DMS 273 treated with DMSO at 0.1 percent for 48 hours (cell line): ENCODE measurements around the gene MSL3.
A peak's percentile ranks its signal among the peaks of the same experiment; 100 is the strongest.

ENCODE experiments used
- DNase-seq: peaks from one replicate; lab custom pipeline; 2025; lab: John Stamatoyannopoulos, UW

Gene MSL3, protein sequence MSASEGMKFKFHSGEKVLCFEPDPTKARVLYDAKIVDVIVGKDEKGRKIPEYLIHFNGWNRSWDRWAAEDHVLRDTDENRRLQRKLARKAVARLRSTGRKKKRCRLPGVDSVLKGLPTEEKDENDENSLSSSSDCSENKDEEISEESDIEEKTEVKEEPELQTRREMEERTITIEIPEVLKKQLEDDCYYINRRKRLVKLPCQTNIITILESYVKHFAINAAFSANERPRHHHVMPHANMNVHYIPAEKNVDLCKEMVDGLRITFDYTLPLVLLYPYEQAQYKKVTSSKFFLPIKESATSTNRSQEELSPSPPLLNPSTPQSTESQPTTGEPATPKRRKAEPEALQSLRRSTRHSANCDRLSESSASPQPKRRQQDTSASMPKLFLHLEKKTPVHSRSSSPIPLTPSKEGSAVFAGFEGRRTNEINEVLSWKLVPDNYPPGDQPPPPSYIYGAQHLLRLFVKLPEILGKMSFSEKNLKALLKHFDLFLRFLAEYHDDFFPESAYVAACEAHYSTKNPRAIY

DNA sequence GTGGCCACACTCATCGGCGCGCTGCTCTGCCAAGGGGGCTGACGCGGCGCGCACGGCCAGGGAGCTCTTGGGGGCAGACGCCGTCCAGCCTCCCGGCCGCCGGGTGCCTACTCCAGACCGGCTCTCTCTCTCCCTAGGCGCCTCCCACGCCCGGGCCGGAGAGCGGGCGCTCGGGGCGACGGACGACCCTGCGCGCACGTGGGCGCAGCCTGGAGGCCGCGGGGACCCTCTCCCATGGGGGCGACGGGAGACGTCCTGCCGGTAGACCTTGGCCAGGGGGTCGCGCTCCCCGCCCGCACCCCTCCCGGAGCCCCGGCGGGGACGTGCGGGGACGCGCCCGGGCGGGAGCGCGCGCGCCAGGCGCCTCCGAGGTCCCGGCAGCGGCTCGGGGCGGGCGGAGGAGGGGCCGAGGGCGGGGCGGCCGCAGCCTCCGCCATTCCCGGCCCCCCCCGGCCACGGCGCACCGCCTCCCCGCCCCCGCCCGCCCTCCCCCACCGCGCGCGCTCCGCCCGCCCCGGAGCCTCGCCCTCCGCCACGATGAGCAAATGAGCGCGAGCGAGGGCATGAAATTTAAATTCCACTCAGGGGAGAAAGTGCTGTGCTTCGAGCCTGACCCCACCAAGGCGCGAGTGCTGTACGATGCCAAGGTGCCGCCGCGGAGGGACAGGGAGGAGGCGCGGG is at the start of gene MSL3:
MSL3 (plus strand) TSS at position 519 of the 681 bp plus-strand sequence; CDS start at position 546, 27 bp downstream.
- no peak for DNase-seq

DNA sequence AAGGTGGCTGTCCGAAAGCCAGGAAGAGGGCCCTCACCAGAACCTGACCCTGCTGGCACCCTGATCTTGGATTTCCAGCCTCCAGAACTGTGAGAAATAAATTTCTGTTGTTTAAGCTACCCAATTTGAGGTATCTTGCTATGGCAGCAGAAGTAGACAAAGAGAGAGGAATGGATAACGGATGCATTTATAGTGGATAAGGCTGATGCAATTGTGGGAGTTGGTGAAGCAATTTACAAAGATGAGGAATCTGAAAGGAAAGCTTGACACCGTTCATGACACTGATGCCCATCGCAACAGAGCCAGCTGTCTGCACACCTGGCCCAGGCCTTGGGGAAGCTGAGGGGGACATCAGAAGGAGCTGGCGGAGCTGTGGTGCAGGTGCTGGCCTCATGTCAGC is 35.7 kb upstream of the MSL3 start:
- no peak for DNase-seq

DNA sequence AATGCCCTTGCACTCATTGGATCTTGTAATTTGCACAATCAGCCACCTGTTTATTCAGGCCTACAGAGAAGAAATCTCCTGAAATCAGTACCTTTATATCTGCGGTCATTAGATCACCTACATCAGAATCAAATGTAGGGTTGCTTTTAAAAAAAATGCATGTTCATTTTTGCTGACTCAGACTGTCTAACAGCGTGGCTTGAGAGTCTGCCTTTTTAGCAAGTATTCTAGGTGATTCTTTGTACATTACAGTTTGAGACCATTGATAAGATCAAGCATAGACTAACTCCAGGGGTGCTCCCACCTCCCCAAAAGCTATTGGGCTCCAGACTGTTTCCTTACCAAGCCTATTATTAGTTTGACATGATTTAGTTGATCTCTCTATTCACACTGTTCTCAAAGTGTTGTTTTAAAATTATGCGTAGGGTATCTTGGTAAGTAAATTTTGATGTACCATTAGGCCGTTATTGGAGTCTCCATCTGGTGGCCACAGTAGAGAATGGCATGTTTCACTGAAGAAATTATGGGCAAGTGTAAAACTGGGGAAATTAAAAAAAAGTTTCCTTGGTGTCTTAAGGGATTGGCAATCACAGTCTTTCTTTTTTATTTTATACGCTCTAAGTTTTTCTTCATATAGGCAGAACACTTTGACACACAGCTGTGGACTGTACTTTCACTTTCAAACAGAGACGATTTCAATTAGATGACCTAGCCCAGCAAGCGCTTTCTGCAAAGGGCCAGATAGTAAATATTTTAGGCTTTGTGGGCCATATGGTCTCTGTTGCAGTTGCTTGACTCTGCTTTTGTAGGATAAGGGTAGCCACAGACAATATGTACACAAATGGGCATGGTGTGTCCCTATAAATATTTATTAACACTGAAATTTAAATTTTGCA is 33.7 kb upstream of the MSL3 start:
- no peak for DNase-seq

DNA sequence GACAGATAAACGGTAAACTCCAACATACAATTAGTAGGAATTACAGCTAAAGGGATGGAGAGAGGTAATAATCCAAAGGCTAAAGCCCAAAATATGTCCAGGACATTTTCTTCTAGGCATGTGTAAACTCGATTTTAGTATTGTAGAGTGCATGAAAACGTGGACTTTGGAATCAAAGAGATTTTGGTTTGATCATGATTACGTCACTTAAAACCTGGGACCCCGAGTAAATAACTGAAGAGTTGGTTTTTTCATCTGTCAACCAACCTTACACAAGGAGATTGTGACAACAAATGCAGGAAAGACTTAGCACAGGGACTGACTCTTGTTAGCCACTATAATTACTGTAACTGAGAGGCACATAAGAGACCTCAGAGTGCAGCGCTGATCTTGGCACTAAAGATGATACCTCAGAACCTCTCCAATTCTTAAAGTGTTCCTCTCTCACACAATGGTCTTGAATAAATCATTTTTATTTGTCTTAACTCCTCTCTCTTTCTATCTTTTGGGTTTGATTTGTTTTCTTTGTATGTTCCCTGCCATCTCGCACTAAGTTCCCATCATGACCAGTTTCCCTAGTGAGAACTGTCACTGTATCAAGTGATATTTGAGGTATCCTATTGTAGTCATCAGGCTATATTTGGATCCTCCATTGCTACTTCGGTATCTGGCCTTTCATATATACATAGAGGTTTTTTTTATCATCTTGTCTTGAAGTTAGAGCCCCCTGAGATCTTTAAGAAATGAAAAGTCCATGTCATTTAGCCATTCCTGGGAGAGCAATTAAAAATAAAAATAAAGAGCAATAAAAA is 32.2 kb upstream of the MSL3 start:
- no peak for DNase-seq

DNA sequence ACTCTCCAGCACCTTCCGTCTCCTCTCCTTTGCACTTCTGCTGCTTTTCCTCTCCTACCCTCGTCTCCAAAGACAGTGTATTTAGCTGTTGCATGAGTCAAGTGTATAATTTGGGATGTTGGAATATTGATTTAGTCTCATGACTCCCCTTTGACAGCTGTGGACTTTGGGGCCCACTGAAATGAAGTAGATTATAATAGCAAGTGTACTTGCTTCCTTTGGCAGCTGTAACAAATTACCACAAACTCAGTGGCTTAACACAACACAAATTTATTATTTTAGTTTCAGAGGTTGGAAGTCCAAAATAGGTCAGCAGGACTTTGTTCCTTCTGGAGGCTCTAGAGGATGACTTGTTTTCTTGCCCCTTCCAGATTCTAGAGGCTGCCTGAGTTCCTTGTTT is 29.5 kb upstream of the MSL3 start:
- DNase-seq: no peak

DNA sequence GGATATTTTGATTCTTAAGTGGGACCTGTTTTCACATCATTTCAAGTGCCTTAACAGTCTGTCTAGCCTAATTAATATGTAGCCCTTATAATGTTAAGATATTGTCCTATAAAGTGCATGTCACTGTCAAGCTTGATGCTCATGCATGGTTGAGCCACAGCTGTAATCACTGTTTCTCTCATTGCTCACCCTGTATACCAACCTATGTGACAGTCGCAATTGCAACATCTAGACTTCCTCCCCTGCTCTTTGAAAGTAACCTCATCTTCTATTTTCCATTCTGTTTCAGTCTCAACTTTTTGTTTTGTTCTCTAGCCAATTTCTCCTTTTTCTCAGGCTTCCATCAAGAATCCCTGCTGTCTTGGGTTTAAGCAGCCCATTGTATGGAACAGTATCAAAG is 24.4 kb upstream of the MSL3 start:
- no peak for DNase-seq

DNA sequence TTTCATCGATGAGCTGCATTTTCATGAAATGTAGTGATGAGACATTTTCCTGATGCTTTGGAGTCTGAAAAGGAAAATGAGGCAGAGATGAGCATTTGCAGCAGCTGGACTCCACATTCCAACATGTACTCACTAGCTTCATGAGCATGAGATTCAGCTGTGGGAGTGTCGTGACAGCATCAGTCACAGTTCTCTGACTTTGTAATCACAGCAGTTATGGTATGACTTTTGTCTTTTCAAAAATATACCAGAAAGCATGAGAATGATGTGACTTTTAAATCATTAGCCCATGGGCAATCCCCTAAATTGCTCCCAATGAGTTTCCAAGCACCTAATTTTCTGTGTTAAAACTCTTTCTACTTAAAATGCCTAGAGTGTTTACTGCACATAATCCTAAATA is 18.3 kb upstream of the MSL3 start:
- DNase-seq: no peak

DNA sequence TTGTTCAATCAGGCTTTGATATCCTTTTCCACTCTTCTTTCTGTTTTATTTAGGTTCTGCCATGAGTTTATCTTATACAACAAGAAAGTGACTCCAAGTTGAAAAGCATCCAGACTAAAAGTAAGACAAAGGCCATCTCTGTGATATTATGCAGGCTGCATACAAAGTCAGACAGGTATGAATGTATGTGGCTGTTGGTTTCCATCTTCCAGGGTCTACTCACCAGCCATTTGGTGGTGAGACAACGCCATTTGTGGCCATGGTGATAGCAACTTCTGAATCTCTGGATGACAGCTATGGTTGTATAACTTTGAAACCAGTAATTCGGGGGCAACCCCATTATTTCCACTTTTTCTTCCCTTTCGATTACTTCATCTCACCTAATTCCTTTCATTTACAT is 17.2 kb upstream of the MSL3 start:
- no peak for DNase-seq

DNA sequence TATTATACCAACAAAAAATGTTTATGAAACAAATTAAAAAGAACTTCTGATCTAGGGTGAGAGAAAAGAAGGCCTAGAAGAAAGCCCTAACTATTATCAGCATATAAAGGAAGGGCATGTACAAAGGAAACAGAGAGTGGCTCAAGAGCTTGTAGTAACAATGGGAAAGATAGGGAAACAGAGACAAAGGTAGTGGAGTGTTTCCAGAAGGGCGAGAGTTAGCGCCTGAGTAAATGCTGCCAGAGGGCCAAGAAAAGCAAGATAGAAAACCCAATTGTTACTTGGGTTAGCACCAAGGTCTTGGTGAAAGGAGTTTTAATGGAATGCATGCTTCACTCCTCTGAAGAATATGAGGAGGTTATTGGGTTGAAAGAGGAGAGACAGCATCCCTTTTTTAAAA is 16.5 kb upstream of the MSL3 start:
- DNase-seq: no peak

DNA sequence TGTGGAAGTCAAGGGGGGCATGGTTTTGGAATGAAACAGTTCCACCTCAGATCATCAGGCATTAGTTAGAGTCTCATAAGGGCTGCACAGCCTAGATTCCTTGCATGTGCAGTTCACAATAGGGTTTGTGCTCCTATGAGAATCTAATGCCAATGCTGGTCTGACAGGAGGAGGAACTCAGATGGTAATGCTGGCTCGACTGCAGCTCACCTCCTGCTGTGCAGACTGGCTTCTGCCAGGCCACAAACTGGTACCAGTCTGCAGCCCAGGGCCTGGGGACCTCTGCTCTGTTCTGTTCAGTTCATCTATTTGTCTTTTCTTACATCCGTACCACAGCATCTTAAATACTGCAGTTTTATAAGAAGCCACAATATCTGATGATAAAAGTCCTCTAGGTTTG is 12.2 kb upstream of the MSL3 start:
- no peak for DNase-seq

DNA sequence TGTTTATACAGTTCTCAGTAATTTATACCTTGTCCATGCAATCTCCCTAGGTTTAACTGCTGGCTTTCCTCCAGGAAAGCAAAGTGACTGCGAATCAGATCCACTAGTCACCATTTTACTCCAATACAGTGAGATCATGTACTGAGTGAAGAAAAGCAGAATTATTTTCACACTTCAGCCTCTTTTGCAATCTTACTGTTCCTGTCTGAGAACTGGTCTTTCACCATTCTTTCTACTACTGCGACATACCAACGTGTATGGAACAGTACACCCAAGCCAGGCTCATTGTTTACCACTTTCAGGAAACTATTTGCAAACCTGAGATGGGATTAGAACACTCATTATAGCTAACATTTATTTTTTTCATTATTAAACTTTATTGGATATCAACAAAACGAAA is 8.0 kb upstream of the MSL3 start:
- no peak for DNase-seq

DNA sequence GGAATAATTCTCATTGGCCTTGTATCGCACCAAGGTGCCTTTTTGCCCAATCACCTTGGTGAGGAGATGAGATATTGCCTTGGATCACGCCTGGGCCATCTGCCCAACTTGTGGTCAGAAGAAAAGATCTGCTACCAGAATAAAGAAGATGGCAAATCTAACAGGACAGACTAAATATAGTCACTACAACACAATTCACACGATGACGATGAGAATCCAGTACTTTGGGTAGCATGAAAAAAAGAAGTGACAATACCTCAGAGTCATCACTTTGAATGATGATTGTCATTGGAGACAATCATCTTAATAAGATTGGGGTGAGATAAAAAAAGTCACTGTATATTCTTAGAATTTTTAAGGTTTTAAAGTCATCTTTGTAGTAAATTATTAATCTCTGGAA is 7.3 kb upstream of the MSL3 start:
- DNase-seq: no peak

DNA sequence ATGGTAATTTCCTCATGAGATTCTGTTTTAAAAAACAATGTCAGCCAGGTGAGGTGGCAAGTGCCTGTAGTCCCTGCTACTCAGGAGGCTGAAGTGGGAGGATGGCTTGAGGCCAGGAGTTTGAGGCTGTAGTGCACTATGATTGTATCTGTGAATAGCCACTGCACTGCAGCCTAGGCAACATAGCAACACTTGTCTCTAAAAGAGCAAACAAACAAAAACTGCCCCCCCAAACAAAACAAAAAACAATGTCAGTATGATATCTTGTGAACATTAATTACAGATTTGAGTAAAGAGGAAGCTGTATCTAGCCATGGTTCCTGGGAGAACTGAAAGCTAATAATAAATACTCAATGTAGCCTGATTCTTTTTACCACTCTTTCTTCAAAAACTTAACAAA is 6.8 kb upstream of the MSL3 start:
- no peak for DNase-seq

DNA sequence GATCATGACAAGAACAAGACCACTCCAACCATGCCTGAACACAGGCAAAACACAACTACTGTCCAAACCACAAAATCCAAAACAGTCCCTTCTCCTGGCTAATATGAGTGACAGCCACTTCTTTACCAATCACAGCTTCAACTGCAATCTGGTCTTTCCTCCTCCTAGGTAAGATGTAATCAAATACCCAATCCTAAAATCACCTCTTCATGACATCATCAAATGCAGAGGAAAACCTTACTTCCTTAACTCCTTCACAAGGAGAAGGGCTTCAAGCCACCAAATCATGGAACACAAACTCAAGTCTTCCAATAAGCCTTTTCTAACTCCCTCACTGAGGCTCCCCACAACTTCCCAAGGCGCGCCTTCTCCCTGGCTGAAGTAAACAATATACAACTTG is 4.4 kb upstream of the MSL3 start:
- no peak for DNase-seq

DNA sequence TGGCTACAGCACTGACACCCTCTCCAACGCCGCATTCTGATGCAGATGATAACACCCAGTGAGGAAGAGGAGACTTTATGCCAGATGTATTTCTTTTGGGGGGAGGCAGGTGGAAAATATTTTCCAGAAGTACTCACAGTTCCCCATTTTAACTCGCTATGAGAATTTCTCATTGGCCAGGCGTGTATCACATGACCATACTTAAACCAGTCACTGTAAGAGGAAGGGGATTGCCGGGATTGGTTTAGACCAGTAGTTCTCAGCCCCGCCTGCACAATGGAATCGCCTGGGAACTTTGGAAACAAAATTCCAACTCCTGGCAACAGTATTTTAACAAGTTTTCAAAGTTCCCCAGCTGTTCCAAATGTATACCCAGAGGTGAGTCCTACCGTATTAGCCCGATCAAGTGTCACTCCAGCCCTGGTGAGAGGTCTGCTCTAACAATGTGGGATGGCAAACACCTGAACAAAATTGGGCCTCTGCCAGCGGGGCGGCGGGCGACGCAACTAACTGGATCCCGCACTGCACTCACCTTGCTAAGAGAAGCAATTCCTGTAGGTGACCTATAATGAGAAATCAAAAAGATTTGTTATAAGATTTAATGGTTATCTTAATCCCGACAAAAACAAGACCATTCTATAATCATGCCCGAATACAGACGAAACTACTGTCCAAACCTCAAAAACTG is 2.9 kb upstream of the MSL3 start:
- no peak for DNase-seq

DNA sequence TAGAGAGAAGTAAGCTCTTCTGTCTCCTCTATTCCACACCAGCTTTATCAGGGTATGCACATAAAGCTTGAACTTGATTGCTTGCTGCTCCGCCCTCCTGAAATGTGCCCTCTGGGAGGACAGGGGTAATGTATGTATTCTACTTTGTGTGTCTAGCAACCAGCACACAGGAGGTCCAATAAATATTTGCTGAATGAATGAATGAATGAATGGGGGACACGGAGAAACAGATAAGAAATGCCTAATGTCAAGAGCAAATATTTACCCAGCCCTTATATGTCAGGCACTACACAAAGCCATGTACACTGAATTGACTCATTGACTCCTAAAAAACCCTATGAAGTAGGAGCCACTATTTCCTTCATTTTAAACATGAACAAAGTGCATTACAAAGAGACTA is 2.3 kb upstream of the MSL3 start:
- DNase-seq: no peak

DNA sequence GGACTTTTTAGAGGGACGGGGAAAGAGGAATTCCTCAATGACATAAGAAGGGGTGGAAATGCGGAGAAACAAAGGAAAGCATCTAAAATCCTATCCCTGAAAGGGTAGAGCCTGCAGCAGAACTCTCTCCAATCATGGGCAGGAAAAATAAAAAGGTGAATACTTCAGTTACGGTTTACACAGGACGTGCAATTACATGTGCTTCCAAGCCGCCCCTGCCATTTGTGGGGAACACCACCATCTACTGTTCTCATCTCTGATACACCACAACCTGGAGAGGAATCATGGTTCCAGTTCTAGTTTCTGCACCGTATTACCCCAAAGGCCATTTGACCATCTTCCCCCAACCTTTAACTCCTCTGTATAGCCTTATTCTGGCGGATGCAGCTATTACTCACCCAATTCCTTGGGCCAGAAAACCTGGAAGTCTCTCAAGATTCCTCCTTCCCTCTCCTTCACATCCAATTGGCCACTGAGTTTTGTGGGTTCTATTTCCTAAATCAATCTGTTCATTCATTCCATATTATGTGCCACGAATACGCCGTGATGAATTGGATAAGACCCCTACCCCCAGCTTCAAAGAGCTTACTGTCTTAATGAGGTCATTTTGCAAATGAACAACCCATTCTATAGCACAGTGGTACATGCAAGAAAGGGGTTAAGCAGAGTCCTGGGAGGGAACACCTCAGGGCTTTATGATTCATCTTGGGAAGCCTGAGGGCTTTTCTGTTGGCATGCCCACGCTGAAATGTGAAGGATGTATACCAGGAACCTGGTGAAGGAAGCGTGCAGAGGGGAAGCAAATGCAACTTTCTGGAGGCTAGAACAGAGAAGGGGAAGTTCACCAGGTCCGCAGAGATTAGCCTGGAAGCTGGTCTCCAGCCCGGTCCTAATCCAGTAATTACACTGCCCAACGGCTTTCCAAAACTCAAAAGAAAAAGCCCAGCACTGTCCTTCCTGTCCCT is 1.4 kb upstream of the MSL3 start:
- DNase-seq: no peak

DNA sequence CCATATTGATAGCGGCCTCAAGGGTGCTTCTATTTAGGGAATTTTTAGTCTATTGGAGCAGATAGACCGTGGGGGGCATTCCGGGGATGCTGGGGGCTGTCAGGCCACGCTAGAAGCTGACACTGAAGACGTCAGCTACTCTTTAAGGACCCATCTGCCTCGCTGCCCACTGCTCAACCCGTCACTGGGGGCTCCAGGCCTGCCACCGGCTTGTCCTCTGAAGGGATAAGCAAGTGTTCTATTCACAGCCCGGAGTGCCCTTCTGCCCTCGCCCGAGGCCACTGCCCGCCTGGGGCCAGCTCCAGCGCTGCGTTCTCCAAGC is 679 bp upstream of the MSL3 start:
- no peak for DNase-seq

DNA sequence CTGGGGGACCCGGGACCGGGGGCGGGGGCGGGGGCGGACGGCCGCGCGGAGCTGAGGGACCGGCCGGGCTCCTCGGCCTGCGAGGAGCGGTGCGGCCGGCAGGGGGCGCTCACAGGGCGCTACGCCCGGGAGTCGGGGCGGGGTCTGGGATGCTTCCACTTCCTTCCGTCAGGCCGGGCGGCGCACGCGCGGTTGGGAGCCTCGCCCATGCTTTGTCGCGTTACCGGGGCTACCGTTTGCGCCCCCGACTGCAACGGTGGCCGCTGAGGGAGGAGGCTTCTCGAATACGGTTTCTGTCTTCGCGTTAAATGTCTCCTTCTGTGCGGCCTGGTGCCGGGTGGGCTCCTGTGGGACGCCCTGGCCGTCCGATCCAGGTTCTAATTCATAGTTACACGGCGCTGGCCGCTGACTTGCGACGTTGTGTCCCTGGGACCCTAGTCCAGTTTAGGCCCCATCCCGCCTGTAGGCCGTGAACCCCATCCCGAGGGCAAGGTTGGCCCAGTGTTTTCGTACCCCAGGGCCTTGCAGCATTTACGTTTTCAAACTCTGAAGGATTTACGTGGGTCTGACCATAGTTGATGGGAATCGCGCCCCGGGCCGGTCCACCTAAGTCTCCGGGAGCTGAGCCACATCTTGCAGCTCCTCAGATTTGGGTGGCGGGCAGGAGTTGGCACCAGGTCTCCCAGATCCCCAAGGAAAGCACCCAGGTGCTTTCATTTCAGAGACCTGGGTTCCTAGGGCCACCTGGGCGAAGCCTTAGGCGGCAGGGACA is 549 bp downstream of the MSL3 start:
- peak; percentile 25 for DNase-seq
